ENCODE data around the gene NOTCH4. TPM values are rescaled to one million over a fixed set of nuclear protein-coding genes. Genes with fewer than 3 reads are reported as not detected.

Gene NOTCH4
- total RNA-seq, 4 donors from 2014 or later, result 2.6 to 24.3 (median 9.6) TPM

GRCh38 chr6:32175711-32176475 lies 48.0 kb downstream of the NOTCH4 start, which contains the start of gene AGPAT1:
AGPAT1 (minus strand) TSS chr6:32176084; CDS start chr6:32171496, 4,588 bp downstream.
- Histone ChIP-seq H3K4me1 (peaks cover 25 to 55% (median 37%) of the 10 kb centered on the region in 4 donors), H3K9me3 (no peaks in the 10 kb centered on the region), H3K27me3 (no peaks in the 10 kb centered on the region), H3K27ac (peak within 1 kb of the TSS; percentile 94 to 96 (median 94)), H3K4me3 (peak within 1 kb of the TSS; percentile 67 to 91 (median 84)), H3K36me3 (peaks cover 0 to 6% (median 0%) of the 10 kb centered on the region in 4 donors)
- intact Hi-C loops (cut with DNase I; ENCODE audit: low total_unique reads) (no loop called here), in situ Hi-C loops (cut with MboI; ENCODE audit: low pct_ligation_motif_present in 1 of 4, low pct_unique_long_range_greater_than_20kb in 1 of 4, low sequenced_read_pairs in 3 of 4) (no loop called here)
- TF ChIP-seq POLR2AphosphoS5 (IDR thresholded peaks at IDR 0.05) (peak; percentile 72 to 87 (median 84)), POLR2A (IDR thresholded peaks at IDR 0.05) (peak; percentile 71), CTCF (IDR thresholded peaks at IDR 0.05) (no peak)
- WGBS, 2 donors (ENCODE audit: low coverage in 1 of 2), result 2% methylated on average over 9 to 20 of the region's 27 CpGs
- peak; percentile 98 for DNase-seq

GRCh38 chr6:32175322-32175710 lies 48.6 kb downstream of the NOTCH4 start:
- peak overlapping the region; percentile 67 to 91 (median 84) for H3K4me3 ChIP-seq
- no peaks in the 10 kb centered on the region for H3K27me3 ChIP-seq
- in situ Hi-C loops (cut with MboI; ENCODE audit: low pct_ligation_motif_present in 1 of 4, low pct_unique_long_range_greater_than_20kb in 1 of 4, low sequenced_read_pairs in 3 of 4), result no loop called here
- no peak for TF ChIP-seq POLR2AphosphoS5 (IDR thresholded peaks at IDR 0.05)
- TF ChIP-seq EP300 (IDR thresholded peaks at IDR 0.05; ENCODE audit: low read depth), result no peak
- no peak for TF ChIP-seq CTCF (IDR thresholded peaks at IDR 0.05)
- TF ChIP-seq POLR2A (IDR thresholded peaks at IDR 0.05), result no peak
- no peaks in the 10 kb centered on the region for H3K9me3 ChIP-seq
- peak overlapping the region; percentile 94 to 96 (median 94) for H3K27ac ChIP-seq
- H3K4me1 ChIP-seq, result peaks cover 25 to 54% (median 37%) of the 10 kb centered on the region in 4 donors
- intact Hi-C loops (cut with DNase I; ENCODE audit: low total_unique reads), result no loop called here
- peaks cover 0 to 6% (median 0%) of the 10 kb centered on the region in 4 donors for H3K36me3 ChIP-seq
- no peak for DNase-seq
- 10 to 16% methylated on average over 2 of the region's 2 CpGs for WGBS, 2 donors (ENCODE audit: low coverage in 1 of 2)

- H3K36me3 ChIP-seq, result no peaks in the 10 kb centered on the region
- in situ Hi-C loops (cut with MboI; ENCODE audit: low pct_ligation_motif_present in 1 of 4, low pct_unique_long_range_greater_than_20kb in 1 of 4, low sequenced_read_pairs in 3 of 4) (no loop called here), intact Hi-C loops (cut with DNase I; ENCODE audit: low total_unique reads) (no loop called here)
- H3K4me3 ChIP-seq, result no peak overlapping the region
- H3K27me3 ChIP-seq, result no peaks in the 10 kb centered on the region
- WGBS, 2 donors (ENCODE audit: low coverage in 1 of 2), result 91 to 100% methylated on average over 1 of the region's 1 CpG
- H3K4me1 ChIP-seq, result peaks cover 18 to 45% (median 32%) of the 10 kb centered on the region in 4 donors
- no peak for DNase-seq
- H3K9me3 ChIP-seq, result no peaks in the 10 kb centered on the region
- no peak overlapping the region for H3K27ac ChIP-seq
- no peak for TF ChIP-seq CTCF (IDR thresholded peaks at IDR 0.05)
- TF ChIP-seq EP300 (IDR thresholded peaks at IDR 0.05; ENCODE audit: low read depth), result no peak
- TF ChIP-seq POLR2A (IDR thresholded peaks at IDR 0.05), result no peak
- no peak for TF ChIP-seq POLR2AphosphoS5 (IDR thresholded peaks at IDR 0.05)
These were observed 49.5 kb downstream of the NOTCH4 start for GRCh38 chr6:32174416-32174815.

- no peak overlapping the region for H3K27ac ChIP-seq
- 68 to 86% methylated on average over 3 to 4 of the region's 4 CpGs for WGBS, 2 donors (ENCODE audit: low coverage in 1 of 2)
- H3K27me3 ChIP-seq, result no peaks in the 10 kb centered on the region
- H3K36me3 ChIP-seq, result peaks cover 0 to 6% (median 0%) of the 10 kb centered on the region in 4 donors
- no peak overlapping the region for H3K4me3 ChIP-seq
- intact Hi-C loops (cut with DNase I; ENCODE audit: low total_unique reads), result no loop called here
- H3K4me1 ChIP-seq, result peaks cover 15 to 36% (median 25%) of the 10 kb centered on the region in 4 donors
- H3K9me3 ChIP-seq, result no peaks in the 10 kb centered on the region
- no peak for DNase-seq
- TF ChIP-seq POLR2A (IDR thresholded peaks at IDR 0.05) (no peak), POLR2AphosphoS5 (IDR thresholded peaks at IDR 0.05) (no peak), EP300 (IDR thresholded peaks at IDR 0.05; ENCODE audit: low read depth) (no peak), CTCF (IDR thresholded peaks at IDR 0.05) (no peak)
- in situ Hi-C loops (cut with MboI; ENCODE audit: low pct_ligation_motif_present in 1 of 4, low pct_unique_long_range_greater_than_20kb in 1 of 4, low sequenced_read_pairs in 3 of 4), result no loop called here
These were observed 50.7 kb downstream of the NOTCH4 start for GRCh38 chr6:32173051-32173727.

Measured in transverse colon (tissue), 4 donors.